ENCODE results near the gene ADNP2. TPM values are rescaled to one million over a fixed set of nuclear protein-coding genes. Genes with fewer than 3 reads are reported as not detected.

ADNP2 gene
- total and polyA plus RNA-seq, 2 donors (not counting 1 experiment from before 2014, with no cell fraction given): 4.7 to 14.7 TPM

GRCh38 chr18:80158365-80158764, 49.3 kb downstream of the ADNP2 start:
- ATAC-seq (ENCODE audit: low read depth) (no peak), DNase-seq (no peak)
- CTCF ChIA-PET: interaction anchor here (0.6 to 5.6 kb wide), 11 partner anchors 8 to 152 kb away, joined by 3 to 36 read pairs (median 4); no protein-coding TSS in a partner anchor
- Mint-ChIP-seq H3K4me3 (no peak overlapping the region), H3K4me1 (peaks cover 12% of the 10 kb centered on the region), H3K27me3 (no peaks in the 10 kb centered on the region), H3K27ac (no peak overlapping the region), H3K9me3 (ENCODE audit: insufficient read depth) (no peaks in the 10 kb centered on the region)
- H3K79me2 ChIP-seq (ENCODE audit: control insufficient read depth, insufficient read depth, low read length): no peaks in the 10 kb centered on the region
- intact Hi-C loops (cut with micrococcal nuclease): loop anchor here (5.0 kb wide), 1 partner anchor 776 kb away; no protein-coding TSS in a partner anchor
- no peak overlapping the region for H3K9ac ChIP-seq (ENCODE audit: low read length)
- peaks cover 0 to 5% (median 0%) of the 10 kb centered on the region in 3 donors for H3K9me3 ChIP-seq (ENCODE audit: control extremely low read depth in 1 of 3, control insufficient read depth in 2 of 3, insufficient read depth in 1 of 3, low read length in 2 of 3)
- 77% methylated on average over 2 of the region's 5 CpGs for WGBS (ENCODE audit: insufficient coverage)
- TF ChIP-seq CTCF (IDR thresholded peaks at IDR 0.05) (no peak), EZH2 (IDR thresholded peaks at IDR 0.05; ENCODE audit: borderline replicate concordance, insufficient read depth, low read depth, low read length, poor library complexity, severe bottlenecking) (no peak)
- H4K20me1 ChIP-seq (ENCODE audit: control insufficient read depth, insufficient read depth, low read length, poor library complexity, severe bottlenecking): no peaks in the 10 kb centered on the region
- POLR2A ChIA-PET: no interaction called here
- no peak overlapping the region for H3K4me2 ChIP-seq (replicated peaks; ENCODE audit: low read depth, low read length, poor library complexity, severe bottlenecking)
- no peak overlapping the region for H3K4me3 ChIP-seq (ENCODE audit: control extremely low read depth in 1 of 5, extremely low read depth in 1 of 5, insufficient read depth in 1 of 5, low read depth in 2 of 5, low read length in 4 of 5)
- no peaks in the 10 kb centered on the region for H3K36me3 ChIP-seq (replicated peaks in 1 of 2; ENCODE audit: control extremely low read depth in 1 of 2, control insufficient read depth in 1 of 2, extremely low read depth in 1 of 2, insufficient read depth in 2 of 2, low read length in 1 of 2)
- no peak overlapping the region for H3K27ac ChIP-seq (ENCODE audit: low read length in 2 of 2)
- peaks cover 0 to 8% (median 2%) of the 10 kb centered on the region in 4 experiments for H3K27me3 ChIP-seq (replicated peaks in 1 of 4; ENCODE audit: control extremely low read depth in 1 of 4, control insufficient read depth in 3 of 4, insufficient read depth in 4 of 4, low read length in 3 of 4)
- peaks cover 3% of the 10 kb centered on the region in 2 donors for H3K4me1 ChIP-seq (ENCODE audit: control insufficient read depth in 2 of 2, insufficient read depth in 2 of 2, low read length in 2 of 2)
- H2AFZ ChIP-seq (ENCODE audit: insufficient read depth, low read depth, low read length, poor library complexity, severe bottlenecking): no peak overlapping the region

All from B cell (primary cell).